Stimulated activated naive B cell treated with anti-CD40 and anti-IgM and Interleukin-4, amounts not matched to agents 10 μg/mL and 1 μg/mL and 100 μg/mL, for 72 hours (primary cell): ENCODE results near the gene KCNQ2.
"Not testable (repeated sequence)": the region's sequence is repeated elsewhere in the genome, so short reads cannot be mapped to it uniquely, and the experiment has no call there.

Experiments used
- ATAC-seq, 2 donors: fragments of 150-1000 bp; cut with Tn5 transposase; replicated peaks; 2 replicates each; pipeline ENCODE4 v1.10.0; 2021; ENCODE audit warnings: moderate library complexity in 1 of 2
- DNase-seq: peaks from one replicate; pipeline ENCODE4 v3.0.0; 2021
- H3K27ac Mint-ChIP-seq: one replicate; pipeline ENCODE4 v1.8.0; 2022; ENCODE audit warnings: mild to moderate bottlenecking, mixed read lengths
- H3K27me3 Mint-ChIP-seq, 2 donors: one replicate each; pipeline ENCODE4 v1.8.0; 2022; ENCODE audit warnings: mixed read lengths in 2 of 2
- H3K36me3 Mint-ChIP-seq, 2 donors: one replicate each; pipeline ENCODE4 v1.8.0; 2022; ENCODE audit warnings: mixed read lengths in 2 of 2, mild to moderate bottlenecking in 1 of 2
- H3K4me1 Mint-ChIP-seq, 2 donors: one replicate each; pipeline ENCODE4 v1.8.0; 2022; ENCODE audit warnings: mixed read lengths in 2 of 2, mild to moderate bottlenecking in 1 of 2
- H3K4me3 Mint-ChIP-seq, 2 donors: one replicate each; pipeline ENCODE4 v1.8.0; 2022; ENCODE audit warnings: mild to moderate bottlenecking in 2 of 2, mixed read lengths in 2 of 2, moderate library complexity in 1 of 2
- H3K9me3 Mint-ChIP-seq, 2 donors: one replicate each; pipeline ENCODE4 v1.8.0; 2022; ENCODE audit warnings: mixed read lengths in 2 of 2, mild to moderate bottlenecking in 1 of 2

Gene KCNQ2

GRCh38 chr20:63383556-63383955, 88.9 kb downstream of the KCNQ2 start:
- Mint-ChIP-seq H3K9me3 (peaks cover 23 to 25% of the 10 kb centered on the region in 2 donors), H3K27ac (no peak overlapping the region), H3K36me3 (peaks cover 3 to 10% of the 10 kb centered on the region in 2 donors), H3K27me3 (peaks cover 18 to 28% of the 10 kb centered on the region in 2 donors), H3K4me1 (peaks cover 2 to 6% of the 10 kb centered on the region in 2 donors), H3K4me3 (no peak overlapping the region)
- no peak for ATAC-seq
- no peak for DNase-seq

DNA sequence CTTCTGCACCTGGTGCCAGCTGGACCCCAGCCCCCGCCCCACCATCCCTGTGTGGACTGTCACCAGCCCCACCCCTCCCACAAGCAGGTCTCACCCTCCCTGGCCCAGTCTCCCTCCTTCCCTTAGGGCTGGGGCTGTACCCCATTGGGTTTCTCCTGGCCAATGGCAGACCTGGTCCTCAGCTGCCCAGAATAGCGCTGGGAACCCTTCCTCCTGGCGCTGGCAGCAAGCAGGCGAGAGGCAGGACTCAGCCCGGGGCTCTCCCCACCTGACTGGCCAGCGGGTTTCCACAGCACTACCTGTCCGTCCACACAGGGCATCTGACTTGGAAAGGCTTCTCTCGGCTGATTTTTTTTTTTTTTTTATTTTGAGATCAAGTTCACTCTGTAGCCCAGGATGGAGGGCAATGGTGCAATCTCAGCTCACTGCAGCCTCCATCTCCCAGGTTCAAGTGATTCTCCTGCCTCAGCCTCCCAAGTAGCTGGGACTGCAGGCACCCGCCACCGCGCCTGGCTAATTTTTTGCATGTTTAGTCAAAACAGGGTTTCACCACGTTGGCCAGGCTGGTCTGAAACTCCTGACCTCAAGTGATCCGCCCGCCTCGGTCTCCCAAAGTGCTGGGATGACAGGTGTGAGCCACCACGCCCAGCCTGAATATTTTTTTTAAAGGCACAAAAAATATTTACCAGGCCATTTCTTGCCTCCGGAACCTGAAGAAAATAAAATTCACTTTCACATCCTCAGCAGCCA, 89.7 kb downstream of the KCNQ2 start:
- H3K4me1 Mint-ChIP-seq, result peaks cover 2 to 6% of the 10 kb centered on the region in 2 donors
- H3K9me3 Mint-ChIP-seq, result peaks cover 19 to 22% of the 10 kb centered on the region in 2 donors

GRCh38 chr20:63381781-63382431, 90.5 kb downstream of the KCNQ2 start:
- H3K9me3 Mint-ChIP-seq, result peaks cover 15 to 17% of the 10 kb centered on the region in 2 donors
- H3K36me3 Mint-ChIP-seq, result peaks cover 3 to 10% of the 10 kb centered on the region in 2 donors
- H3K27ac Mint-ChIP-seq, result no peak overlapping the region
- H3K27me3 Mint-ChIP-seq, result peaks cover 21 to 32% of the 10 kb centered on the region in 2 donors
- ATAC-seq (peak; percentile 36 to 45), DNase-seq (no peak)
- peaks cover 2 to 6% of the 10 kb centered on the region in 2 donors for H3K4me1 Mint-ChIP-seq
- H3K4me3 Mint-ChIP-seq, result no peak overlapping the region

More for the DNA sequence above, 89.7 kb downstream of the KCNQ2 start:
- ATAC-seq (no peak), DNase-seq (no peak)
- Mint-ChIP-seq H3K4me3 (no peak overlapping the region), H3K36me3 (peaks cover 3 to 10% of the 10 kb centered on the region in 2 donors), H3K27ac (no peak overlapping the region), H3K27me3 (peaks cover 17 to 32% of the 10 kb centered on the region in 2 donors)

- H3K9me3 Mint-ChIP-seq, result peaks cover 3 to 6% of the 10 kb centered on the region in 2 donors
- ATAC-seq (no peak), DNase-seq (no peak)
- H3K36me3 Mint-ChIP-seq, result peaks cover 0 to 3% of the 10 kb centered on the region in 2 donors
- no peak overlapping the region for H3K4me3 Mint-ChIP-seq
- peaks cover 2 to 6% of the 10 kb centered on the region in 2 donors for H3K4me1 Mint-ChIP-seq
- H3K27ac Mint-ChIP-seq, result no peak overlapping the region
- H3K27me3 Mint-ChIP-seq, result peaks cover 31 to 44% of the 10 kb centered on the region in 2 donors
Observed at GRCh38 chr20:63380346-63380870, 92.0 kb downstream of the KCNQ2 start.

DNA sequence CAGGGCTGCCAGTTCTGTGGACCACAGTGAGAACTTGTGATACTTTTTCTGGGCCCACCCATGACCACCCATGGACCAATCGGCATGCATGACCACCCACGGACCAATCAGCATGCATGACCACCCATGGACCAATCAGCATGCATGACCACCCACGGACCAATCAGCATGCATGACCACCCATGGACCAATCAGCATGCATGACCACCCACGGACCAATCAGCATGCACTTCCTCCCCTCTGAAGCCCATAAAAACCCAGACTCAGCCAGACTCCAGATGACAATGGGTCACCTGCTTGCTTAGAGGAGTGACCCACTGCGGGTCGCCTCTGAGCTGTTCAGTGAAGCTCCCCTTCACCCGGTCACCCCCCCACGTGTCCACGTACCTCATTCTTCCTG, 92.6 kb downstream of the KCNQ2 start:
- H3K4me1 Mint-ChIP-seq, H3K4me3 Mint-ChIP-seq, H3K9me3 Mint-ChIP-seq, ATAC-seq, DNase-seq, H3K36me3 Mint-ChIP-seq, H3K27ac Mint-ChIP-seq: not testable (repeated sequence)
- peaks cover 31 to 48% of the 10 kb centered on the region in 2 donors for H3K27me3 Mint-ChIP-seq

- H3K4me3 Mint-ChIP-seq, result no peak overlapping the region
- H3K36me3 Mint-ChIP-seq, result no peaks in the 10 kb centered on the region
- H3K27ac Mint-ChIP-seq, result no peak overlapping the region
- ATAC-seq, result no peak
- no peak for DNase-seq
- H3K9me3 Mint-ChIP-seq, result peaks cover 0 to 2% of the 10 kb centered on the region in 2 donors
- peaks cover 2 to 6% of the 10 kb centered on the region in 2 donors for H3K4me1 Mint-ChIP-seq
- H3K27me3 Mint-ChIP-seq, result peaks cover 31 to 49% of the 10 kb centered on the region in 2 donors
Observed at GRCh38 chr20:63379296-63379695, 93.2 kb downstream of the KCNQ2 start.

- Mint-ChIP-seq H3K4me3 (no peak overlapping the region), H3K9me3 (peaks cover 0 to 2% of the 10 kb centered on the region in 2 donors), H3K36me3 (no peaks in the 10 kb centered on the region), H3K27me3 (peaks cover 31 to 56% of the 10 kb centered on the region in 2 donors), H3K4me1 (peaks cover 2 to 6% of the 10 kb centered on the region in 2 donors), H3K27ac (no peak overlapping the region)
- DNase-seq, result no peak
- ATAC-seq, result no peak
Observed at GRCh38 chr20:63378626-63379025, 93.8 kb downstream of the KCNQ2 start.

GRCh38 chr20:63377951-63378381, 94.5 kb downstream of the KCNQ2 start:
- H3K4me3 Mint-ChIP-seq, result no peak overlapping the region
- ATAC-seq, result no peak
- no peak for DNase-seq
- H3K4me1 Mint-ChIP-seq, result peaks cover 2 to 6% of the 10 kb centered on the region in 2 donors
- no peak overlapping the region for H3K27ac Mint-ChIP-seq
- H3K27me3 Mint-ChIP-seq, result peaks cover 32 to 63% of the 10 kb centered on the region in 2 donors
- H3K9me3 Mint-ChIP-seq, result peaks cover 0 to 2% of the 10 kb centered on the region in 2 donors
- H3K36me3 Mint-ChIP-seq, result no peaks in the 10 kb centered on the region

GRCh38 chr20:63377256-63377941, 95.1 kb downstream of the KCNQ2 start:
- Mint-ChIP-seq H3K4me3 (no peak overlapping the region), H3K36me3 (no peaks in the 10 kb centered on the region), H3K4me1 (peaks cover 2 to 6% of the 10 kb centered on the region in 2 donors), H3K27me3 (peaks cover 36 to 68% of the 10 kb centered on the region in 2 donors), H3K27ac (no peak overlapping the region), H3K9me3 (peaks cover 0 to 2% of the 10 kb centered on the region in 2 donors)
- DNase-seq (no peak), ATAC-seq (no peak)

DNA sequence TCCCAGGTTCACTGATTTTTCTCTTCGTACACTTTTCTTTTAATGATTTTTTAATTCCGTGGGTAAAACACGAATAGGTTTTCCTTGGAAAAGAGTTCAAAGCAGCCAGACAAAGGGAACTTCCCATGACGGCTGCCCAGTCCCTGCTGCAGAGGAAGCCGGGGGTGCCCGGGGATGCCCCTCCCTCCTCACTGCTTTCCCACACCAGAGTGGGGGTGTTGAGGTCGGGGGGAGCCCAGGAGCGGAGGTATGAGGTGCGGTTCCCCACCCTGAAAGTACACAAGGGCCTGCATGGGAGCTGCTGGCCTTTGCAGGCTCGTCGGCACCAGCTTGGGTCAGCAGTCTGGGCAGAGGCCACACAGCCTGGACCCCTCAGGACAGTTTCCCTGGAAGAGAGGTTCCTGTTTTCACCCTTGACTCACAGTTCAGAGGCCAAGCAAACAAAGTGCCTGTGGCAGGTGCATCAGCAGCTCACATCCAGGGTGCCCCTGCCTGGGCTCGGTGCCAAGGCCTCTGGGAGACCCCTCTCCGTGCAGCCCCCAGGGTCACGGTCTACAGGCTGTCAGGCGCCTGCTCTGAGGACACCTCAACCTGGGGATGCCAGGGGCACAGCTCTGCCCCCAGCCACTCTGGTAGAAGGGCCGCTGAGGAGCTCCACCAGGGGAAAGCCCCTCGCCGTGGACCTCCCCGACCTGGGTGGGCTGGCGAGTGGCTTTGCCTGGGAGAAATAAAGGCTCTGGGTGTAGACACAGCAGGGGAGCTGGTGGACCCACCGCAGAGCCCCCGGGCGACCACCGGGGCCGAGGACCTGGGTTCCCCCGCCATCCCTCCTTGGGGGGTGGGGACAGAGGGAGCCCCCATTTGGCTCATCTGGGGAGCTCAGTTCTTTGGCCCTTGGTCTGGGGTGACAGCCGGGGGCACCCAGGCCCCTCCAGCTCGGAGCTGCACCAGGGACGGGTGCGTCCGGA, 95.9 kb downstream of the KCNQ2 start:
- DNase-seq, result no peak
- H3K27me3 Mint-ChIP-seq, result peaks cover 38 to 71% of the 10 kb centered on the region in 2 donors
- H3K27ac Mint-ChIP-seq, result no peak overlapping the region
- no peak overlapping the region for H3K4me3 Mint-ChIP-seq
- peaks cover 2 to 6% of the 10 kb centered on the region in 2 donors for H3K4me1 Mint-ChIP-seq
- H3K36me3 Mint-ChIP-seq, result no peaks in the 10 kb centered on the region
- no peak for ATAC-seq
- H3K9me3 Mint-ChIP-seq, result peaks cover 0 to 2% of the 10 kb centered on the region in 2 donors

- Mint-ChIP-seq H3K4me3 (no peak overlapping the region), H3K27me3 (peaks cover 41 to 71% of the 10 kb centered on the region in 2 donors), H3K4me1 (peaks cover 0 to 2% of the 10 kb centered on the region in 2 donors)
Observed at GRCh38 chr20:63375438-63375837, 97.0 kb downstream of the KCNQ2 start.

GRCh38 chr20:63374504-63374903, 98.0 kb downstream of the KCNQ2 start:
- Mint-ChIP-seq H3K36me3 (no peaks in the 10 kb centered on the region), H3K27me3 (peaks cover 39 to 61% of the 10 kb centered on the region in 2 donors)
- ATAC-seq, result no peak

More at GRCh38 chr20:63375438-63375837, 97.0 kb downstream of the KCNQ2 start:
- H3K36me3 Mint-ChIP-seq, result no peaks in the 10 kb centered on the region
- ATAC-seq, result no peak
- no peak overlapping the region for H3K27ac Mint-ChIP-seq
- peaks cover 0 to 2% of the 10 kb centered on the region in 2 donors for H3K9me3 Mint-ChIP-seq
- no peak for DNase-seq

DNA sequence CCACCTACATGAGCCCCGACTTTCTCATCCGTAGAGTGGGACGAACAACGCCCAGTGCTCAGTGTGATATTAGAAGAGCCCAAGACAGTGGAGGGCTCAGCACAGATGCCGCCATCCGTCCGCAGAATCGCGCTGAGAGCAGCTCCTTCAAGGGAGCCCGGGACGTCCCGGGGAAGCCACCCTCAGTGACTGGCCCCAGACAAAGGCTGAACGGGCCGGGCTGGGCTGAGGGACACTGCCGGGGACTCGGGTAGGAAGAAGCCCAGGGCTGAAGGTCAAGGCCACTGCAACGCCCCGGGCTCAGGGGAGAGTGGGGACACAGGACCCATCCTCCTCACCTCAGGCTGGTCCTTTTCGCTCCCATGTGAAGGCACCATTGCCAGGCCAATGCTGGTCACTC, 98.5 kb downstream of the KCNQ2 start:
- Mint-ChIP-seq H3K27me3 (peaks cover 34 to 56% of the 10 kb centered on the region in 2 donors), H3K9me3 (no peaks in the 10 kb centered on the region), H3K4me1 (no peaks in the 10 kb centered on the region), H3K36me3 (no peaks in the 10 kb centered on the region), H3K4me3 (no peak overlapping the region), H3K27ac (no peak overlapping the region)
- ATAC-seq (no peak), DNase-seq (no peak)

More at GRCh38 chr20:63374504-63374903, 98.0 kb downstream of the KCNQ2 start:
- H3K9me3 Mint-ChIP-seq, result no peaks in the 10 kb centered on the region
- H3K27ac Mint-ChIP-seq, result no peak overlapping the region
- H3K4me3 Mint-ChIP-seq, result no peak overlapping the region
- no peaks in the 10 kb centered on the region for H3K4me1 Mint-ChIP-seq
- no peak for DNase-seq
